ENCODE measurements around the gene CLIC3.
"Not testable (repeated sequence)": the region's sequence is repeated elsewhere in the genome, so short reads cannot be mapped to it uniquely, and the experiment has no call there.

Gene CLIC3

DNA sequence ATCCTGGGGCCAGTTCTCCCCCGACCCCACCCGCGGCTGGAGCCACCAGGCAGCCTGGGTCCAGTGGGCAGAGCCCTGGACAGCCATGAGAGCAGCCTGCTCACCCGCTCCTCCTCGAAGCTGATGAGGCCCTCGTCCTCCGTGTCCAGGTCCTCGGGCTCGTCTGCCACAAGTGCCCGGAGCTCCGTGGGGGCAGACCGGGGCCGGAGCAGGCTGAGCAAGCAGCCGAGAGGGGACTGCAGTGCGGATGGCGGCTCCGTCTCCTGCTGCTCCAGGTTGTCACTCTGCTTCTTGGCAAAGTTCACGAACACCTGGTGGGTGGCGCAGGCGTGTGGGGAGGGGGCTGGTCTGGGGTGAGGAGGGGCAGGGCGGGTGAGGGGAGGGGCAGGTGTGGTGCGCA is 11.9 kb upstream of the CLIC3 start:
- H3K36me3 Mint-ChIP-seq: peaks cover 4% of the 10 kb centered on the region
- no peak for DNase-seq

DNA sequence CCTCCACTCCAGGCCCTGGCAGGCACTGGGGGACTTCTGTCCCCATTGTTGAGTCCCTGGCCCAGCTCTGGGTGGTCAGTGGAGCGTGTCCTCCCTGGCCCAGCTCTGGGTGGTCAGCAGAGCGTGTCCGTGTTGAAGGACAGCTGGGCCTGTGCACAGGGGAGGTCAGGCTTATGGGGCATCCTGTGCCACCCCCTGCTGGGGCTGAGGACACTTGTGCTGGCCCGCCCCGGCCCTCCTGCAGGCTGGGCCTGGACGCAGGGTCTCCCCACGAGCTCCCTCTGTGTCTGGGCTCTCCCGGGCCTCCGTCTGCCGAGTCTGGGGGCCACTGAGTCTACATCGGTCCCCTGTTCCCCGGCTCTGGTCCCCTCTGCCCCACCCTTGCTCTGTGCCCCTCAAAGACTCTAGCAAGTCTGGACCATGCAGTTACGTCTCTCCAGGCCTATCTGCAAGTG is 11.5 kb upstream of the CLIC3 start:
- H3K27me3 Mint-ChIP-seq: peaks cover 2% of the 10 kb centered on the region
- H3K4me3 Mint-ChIP-seq: no peak overlapping the region
- CTCF ChIA-PET: no interaction called here
- H3K27ac Mint-ChIP-seq: no peak overlapping the region
- DNase-seq: no peak
- H3K9me3 Mint-ChIP-seq: no peaks in the 10 kb centered on the region
- H3K36me3 Mint-ChIP-seq: peaks cover 4% of the 10 kb centered on the region
- no peaks in the 10 kb centered on the region for H3K4me1 Mint-ChIP-seq

More for the DNA sequence above, 11.9 kb upstream of the CLIC3 start:
- Mint-ChIP-seq H3K27me3 (no peaks in the 10 kb centered on the region), H3K4me1 (no peaks in the 10 kb centered on the region), H3K9me3 (no peaks in the 10 kb centered on the region), H3K4me3 (no peak overlapping the region), H3K27ac (no peak overlapping the region)
- CTCF ChIA-PET: no interaction called here

DNA sequence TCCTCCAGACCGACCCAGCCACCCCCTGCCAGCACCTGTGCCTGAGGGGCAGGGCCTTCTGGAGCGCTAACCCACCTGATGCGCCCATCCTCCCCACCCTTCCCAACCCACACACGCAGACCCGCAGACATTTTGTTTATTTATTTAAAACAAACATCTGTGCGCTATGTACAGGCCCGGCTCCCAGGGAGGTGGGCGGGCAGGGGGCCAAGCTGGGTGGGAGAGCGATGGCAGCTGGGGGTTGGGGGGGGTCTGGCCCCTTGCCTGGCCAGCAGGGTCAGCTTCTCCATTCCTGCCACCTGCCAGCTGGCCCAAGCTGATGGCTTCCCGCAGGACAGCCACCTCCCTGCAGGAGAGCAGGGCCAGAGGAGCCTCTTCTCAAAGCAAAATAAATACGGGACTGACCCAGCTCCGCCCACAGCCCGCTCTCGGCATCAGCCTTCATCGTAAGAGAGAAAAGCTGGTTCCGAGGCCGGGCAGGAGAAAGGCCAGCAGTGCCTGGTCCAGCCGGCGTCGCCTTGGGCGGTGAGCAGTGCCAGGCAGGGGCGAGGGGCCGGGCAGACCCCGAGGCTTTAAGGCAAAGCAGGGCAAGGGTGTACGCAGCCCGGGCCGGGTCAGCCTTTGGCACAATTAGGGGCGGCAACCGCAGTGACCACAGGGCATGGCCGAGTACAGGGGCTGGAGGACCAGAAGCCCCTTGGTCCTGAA is 10.9 kb upstream of the CLIC3 start:
- H3K27me3 Mint-ChIP-seq: peaks cover 7% of the 10 kb centered on the region
- DNase-seq: no peak
- CTCF ChIA-PET: no interaction called here
- H3K9me3 Mint-ChIP-seq: no peaks in the 10 kb centered on the region
- no peak overlapping the region for H3K27ac Mint-ChIP-seq
- H3K4me1 Mint-ChIP-seq: no peaks in the 10 kb centered on the region
- no peak overlapping the region for H3K4me3 Mint-ChIP-seq
- H3K36me3 Mint-ChIP-seq: peaks cover 4% of the 10 kb centered on the region

DNA sequence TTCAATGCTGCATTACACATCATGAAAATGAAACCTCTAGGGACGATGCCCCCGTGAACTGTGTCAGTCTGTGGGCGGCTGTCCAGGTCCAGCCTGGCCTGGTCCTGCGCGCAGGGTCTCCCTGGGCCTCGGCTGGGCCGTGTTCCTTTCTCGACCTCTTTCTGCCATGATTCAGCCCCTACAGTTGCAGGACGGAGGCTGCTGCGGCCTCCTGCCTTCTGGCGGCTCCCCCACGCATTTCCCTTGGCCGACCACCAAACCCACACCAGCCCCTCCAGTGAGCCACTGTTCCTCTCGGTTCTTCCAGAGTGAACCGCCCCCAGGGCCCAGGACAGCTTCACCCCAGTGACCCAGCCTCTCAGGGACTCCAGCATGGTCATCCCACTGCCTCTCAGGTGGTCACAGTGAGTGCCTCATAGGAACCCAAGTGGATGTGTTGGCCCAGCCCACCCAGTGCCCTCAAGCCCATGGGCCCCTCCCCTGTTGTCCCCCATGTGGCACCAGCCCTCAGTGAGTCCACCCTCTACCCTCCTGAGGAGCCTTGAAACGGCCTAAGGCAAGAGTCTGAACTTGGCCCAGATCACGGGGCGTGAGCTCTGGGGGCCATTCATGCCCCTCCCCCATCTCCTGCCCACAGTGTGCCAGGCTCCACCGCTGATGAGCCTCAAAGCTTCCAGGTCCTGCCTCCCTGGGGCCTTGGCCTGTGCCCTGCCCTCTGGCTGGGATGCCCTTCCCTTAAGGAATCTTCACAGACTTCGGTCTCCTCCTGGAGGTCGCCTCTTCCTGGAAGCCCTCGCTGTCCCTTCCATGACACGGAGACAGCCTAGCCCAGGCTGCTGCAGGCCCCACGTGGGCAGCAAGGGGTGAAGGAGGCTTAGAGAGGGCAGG is 10.0 kb upstream of the CLIC3 start:
- H3K4me3 Mint-ChIP-seq: no peak overlapping the region
- CTCF ChIA-PET: interaction anchor here (2.6 kb wide), 1 partner anchor 29 kb away, joined by 6 read pairs; no protein-coding TSS in a partner anchor
- peaks cover 14% of the 10 kb centered on the region for H3K27me3 Mint-ChIP-seq
- H3K27ac Mint-ChIP-seq: no peak overlapping the region
- H3K9me3 Mint-ChIP-seq: no peaks in the 10 kb centered on the region
- peaks cover 2% of the 10 kb centered on the region for H3K36me3 Mint-ChIP-seq
- no peaks in the 10 kb centered on the region for H3K4me1 Mint-ChIP-seq
- DNase-seq: no peak

DNA sequence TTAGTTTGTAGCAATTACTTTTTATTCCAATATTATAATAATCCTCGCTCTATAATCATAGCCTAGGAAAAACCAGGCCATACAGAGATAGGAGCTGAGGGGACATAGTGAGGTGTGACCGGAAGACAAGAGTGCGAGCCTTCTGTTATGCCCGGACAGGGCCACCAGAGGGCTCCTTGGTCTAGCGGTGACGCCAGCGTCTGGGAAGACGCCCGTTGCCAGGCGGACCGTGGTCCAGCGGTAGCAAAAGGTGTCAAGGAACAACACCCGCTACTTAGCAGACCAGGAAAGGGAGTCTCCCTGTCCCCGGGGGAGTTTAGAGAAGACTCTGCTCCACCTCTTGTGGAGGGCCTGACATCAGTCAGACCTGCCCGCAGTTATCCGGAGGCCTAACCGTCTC is 7.9 kb upstream of the CLIC3 start:
- H3K4me3 Mint-ChIP-seq, H3K36me3 Mint-ChIP-seq, DNase-seq, H3K9me3 Mint-ChIP-seq, H3K27ac Mint-ChIP-seq: not testable (repeated sequence)
- Mint-ChIP-seq H3K4me1 (peaks cover 12% of the 10 kb centered on the region), H3K27me3 (peaks cover 28% of the 10 kb centered on the region)
- CTCF ChIA-PET: interaction anchor here (2.6 kb wide), 1 partner anchor 31 kb away, joined by 6 read pairs; no protein-coding TSS in a partner anchor

DNA sequence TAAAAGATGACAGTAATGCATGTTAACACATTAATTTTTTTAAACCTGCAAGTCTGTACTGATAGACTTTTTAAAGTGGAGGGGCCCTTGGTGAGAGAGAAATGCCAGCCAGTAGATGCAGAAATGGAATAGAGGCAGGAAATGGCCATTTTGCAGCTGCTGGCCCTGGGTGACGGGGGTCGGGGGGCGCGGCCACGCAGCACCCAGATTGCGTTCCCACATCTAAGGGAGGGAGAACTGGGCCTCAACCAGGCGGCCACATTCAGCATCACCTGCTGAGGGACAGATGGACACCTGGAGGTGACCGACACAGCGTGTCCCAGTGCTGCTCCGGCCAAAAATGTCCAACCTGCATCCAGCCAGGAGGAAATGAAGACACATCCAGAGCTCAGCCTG is 6.3 kb upstream of the CLIC3 start:
- CTCF ChIA-PET: interaction anchor here (0.6 to 1.6 kb wide), 3 partner anchors 18 to 584 kb away, joined by 3 to 4 read pairs (median 3); no protein-coding TSS in a partner anchor
- Mint-ChIP-seq H3K36me3 (no peaks in the 10 kb centered on the region), H3K4me1 (peaks cover 26% of the 10 kb centered on the region), H3K4me3 (no peak overlapping the region), H3K27ac (no peak overlapping the region), H3K9me3 (no peaks in the 10 kb centered on the region), H3K27me3 (peaks cover 36% of the 10 kb centered on the region)
- DNase-seq: no peak

DNA sequence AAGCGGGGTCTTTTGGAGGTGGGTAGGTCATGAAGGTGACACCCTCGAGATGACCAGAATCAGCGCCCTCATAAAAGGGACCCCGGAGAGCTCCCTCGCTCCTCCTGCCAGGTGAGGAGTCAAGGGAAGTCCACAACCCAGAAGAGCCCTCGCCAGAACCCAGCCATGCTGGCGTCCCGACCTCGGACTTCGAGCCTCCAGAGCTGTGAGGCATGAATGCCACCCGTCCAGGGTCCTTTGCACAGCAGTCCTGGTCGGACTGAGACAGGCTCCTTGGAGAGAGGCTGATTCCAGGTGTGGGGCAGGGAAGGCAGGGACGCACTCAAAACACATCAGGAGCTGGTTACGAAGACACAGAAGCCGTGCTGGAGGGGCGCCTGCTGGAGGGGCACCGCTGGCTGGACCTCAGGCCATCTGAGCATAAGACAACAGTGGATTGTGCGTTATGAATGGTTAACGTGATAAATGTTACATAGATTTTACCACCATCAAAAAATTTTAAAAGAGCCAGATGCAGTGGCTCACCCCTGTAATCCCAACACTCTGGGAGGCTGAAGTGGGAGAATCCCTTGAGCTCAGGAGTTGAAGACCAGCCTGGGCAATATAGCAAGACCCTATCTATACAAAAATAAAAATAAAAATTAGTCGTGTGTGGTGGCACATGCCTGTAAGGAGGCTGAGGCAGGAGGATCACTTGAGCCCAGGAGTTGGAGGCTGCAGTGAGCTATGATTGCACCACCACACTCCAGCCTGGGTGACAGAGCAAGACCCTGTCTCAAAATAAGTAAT is 5.7 kb upstream of the CLIC3 start:
- no peaks in the 10 kb centered on the region for H3K9me3 Mint-ChIP-seq
- CTCF ChIA-PET: interaction anchor here (0.6 to 1.6 kb wide), 3 partner anchors 17 to 584 kb away, joined by 3 to 4 read pairs (median 3); no protein-coding TSS in a partner anchor

DNA sequence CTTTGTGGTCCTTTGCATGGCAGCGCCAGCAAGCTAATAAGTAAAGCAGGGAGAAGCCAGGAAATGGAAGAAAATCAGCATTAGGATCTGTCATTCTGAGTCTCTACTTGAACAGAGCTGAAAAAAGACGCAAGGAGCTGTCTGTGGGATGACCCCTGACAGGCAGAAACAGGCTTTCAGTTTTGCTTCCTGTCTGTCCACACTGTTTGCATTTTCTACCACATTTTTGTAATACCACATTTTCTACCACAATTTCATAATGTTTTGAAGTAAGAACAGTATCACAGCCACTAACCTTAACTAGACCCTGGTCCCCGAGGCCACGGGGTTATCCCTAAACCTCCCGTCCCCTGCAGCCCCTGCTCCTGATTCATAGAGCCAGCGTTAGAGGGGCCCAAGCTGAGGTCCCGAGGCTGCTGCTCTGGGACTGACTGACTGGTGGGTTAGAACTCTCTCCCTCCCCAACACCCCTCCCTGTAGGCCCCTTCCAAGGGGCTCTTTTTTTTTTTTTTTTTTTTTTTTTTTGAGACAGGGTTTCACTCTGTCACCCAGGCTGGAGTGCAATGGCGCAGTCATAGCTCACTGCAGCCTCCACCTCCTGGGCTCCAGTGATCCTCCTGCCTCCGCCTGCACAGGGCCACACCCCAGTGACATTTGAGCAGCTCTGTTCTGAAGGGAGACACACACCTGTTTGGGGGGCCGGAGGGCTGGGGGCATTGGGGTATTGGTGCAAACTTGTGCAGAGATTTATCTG is 4.0 kb upstream of the CLIC3 start:
- Mint-ChIP-seq H3K27ac (peak overlapping the region; percentile 50), H3K4me1 (peaks cover 45% of the 10 kb centered on the region), H3K27me3 (peaks cover 49% of the 10 kb centered on the region), H3K9me3 (no peaks in the 10 kb centered on the region), H3K36me3 (no peaks in the 10 kb centered on the region), H3K4me3 (peak overlapping the region; percentile 23)
- CTCF ChIA-PET: interaction anchor here (0.7 to 1.6 kb wide), 5 partner anchors 21 to 35 kb away, joined by 3 to 6 read pairs (median 3); no protein-coding TSS in a partner anchor
- DNase-seq: peak; percentile 49

More for the DNA sequence above, 5.7 kb upstream of the CLIC3 start:
- no peak overlapping the region for H3K27ac Mint-ChIP-seq
- no peak for DNase-seq
- H3K36me3 Mint-ChIP-seq: no peaks in the 10 kb centered on the region
- no peak overlapping the region for H3K4me3 Mint-ChIP-seq
- peaks cover 42% of the 10 kb centered on the region for H3K27me3 Mint-ChIP-seq
- peaks cover 32% of the 10 kb centered on the region for H3K4me1 Mint-ChIP-seq

DNA sequence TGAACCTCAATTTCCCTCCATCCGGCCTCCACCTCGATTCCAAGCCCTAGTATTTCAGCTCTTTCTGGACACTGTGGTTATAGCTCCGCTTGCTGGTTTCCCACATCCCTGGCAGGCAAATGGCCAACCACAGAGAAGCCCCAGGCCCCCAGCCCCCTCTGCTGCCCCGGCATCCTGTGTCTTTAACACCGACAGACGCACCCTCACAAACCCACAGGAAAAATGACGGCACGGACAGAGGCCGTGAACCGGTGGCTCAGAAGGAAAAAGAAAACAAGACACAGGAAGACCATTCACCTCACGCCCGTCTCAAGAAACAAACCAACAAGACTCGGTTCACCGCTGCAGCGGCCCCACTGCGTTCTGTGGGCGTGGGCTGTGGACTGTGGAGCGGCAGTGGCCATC is 1.5 kb upstream of the CLIC3 start:
- DNase-seq: peak; percentile 60
- peaks cover 46% of the 10 kb centered on the region for H3K27me3 Mint-ChIP-seq
- peak overlapping the region; percentile 35 for H3K4me3 Mint-ChIP-seq
- H3K4me1 Mint-ChIP-seq: peaks cover 58% of the 10 kb centered on the region
- H3K36me3 Mint-ChIP-seq: peaks cover 7% of the 10 kb centered on the region
- H3K9me3 Mint-ChIP-seq: no peaks in the 10 kb centered on the region
- CTCF ChIA-PET: interaction anchor here (0.6 kb wide), 1 partner anchor 182 kb away, joined by 3 read pairs; no protein-coding TSS in a partner anchor
- H3K27ac Mint-ChIP-seq: peak overlapping the region; percentile 86

DNA sequence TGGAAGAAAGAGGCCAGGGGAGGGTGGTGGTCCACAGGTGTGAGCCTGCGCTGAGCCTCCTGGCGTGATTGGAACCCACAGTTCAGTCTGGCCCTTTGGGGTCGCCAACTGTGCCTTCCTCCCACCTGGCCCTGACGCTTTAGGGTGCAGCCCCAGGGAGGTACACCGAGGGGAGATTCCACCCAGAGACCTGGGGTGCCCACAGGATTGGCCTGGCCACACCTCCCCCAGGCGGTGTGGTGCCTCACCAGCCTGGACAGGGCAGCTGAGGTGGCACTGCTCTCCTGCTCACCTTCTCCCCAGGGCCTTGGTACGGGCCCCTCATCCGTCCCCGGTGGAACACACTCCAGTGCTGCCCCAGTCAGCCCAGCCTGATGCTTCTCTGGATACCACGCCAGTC is 1.0 kb upstream of the CLIC3 start:
- peak overlapping the region; percentile 86 for H3K27ac Mint-ChIP-seq
- H3K4me1 Mint-ChIP-seq: peaks cover 58% of the 10 kb centered on the region
- peak overlapping the region; percentile 35 for H3K4me3 Mint-ChIP-seq
- peaks cover 7% of the 10 kb centered on the region for H3K36me3 Mint-ChIP-seq
- peaks cover 42% of the 10 kb centered on the region for H3K27me3 Mint-ChIP-seq
- CTCF ChIA-PET: no interaction called here
- H3K9me3 Mint-ChIP-seq: no peaks in the 10 kb centered on the region
- no peak for DNase-seq

DNA sequence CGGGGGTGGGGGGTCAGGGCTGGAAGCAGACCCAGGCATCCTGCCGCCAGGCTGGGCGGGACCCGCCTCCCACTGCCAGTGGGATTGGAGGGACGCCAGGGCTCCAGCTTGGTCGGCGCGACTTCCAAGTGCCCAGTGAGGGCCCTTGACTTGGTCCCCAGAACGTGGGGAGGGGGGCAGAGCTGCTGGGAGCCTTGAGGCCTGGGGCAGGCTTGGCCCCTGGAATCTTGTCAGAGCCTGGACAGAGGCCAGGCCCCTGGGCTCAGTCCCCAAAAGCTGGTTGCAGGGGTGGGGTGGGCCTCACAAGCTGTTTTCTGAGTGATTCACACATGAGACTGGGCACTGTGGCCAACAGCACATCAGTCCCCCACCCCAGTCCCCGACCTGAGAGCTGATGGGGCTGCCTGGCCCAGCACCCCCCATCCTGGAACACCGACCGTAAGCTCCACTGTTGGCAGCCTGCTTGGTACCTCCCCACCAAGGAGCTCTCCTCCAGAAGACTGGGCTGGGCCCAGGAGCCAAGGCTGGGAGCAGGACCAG is 526 bp downstream of the CLIC3 start:
- CTCF ChIA-PET: interaction anchor here (1.0 to 1.6 kb wide), 2 partner anchors 33 to 39 kb away, joined by 5 to 7 read pairs; no protein-coding TSS in a partner anchor
- Mint-ChIP-seq H3K27me3 (peaks cover 35% of the 10 kb centered on the region), H3K36me3 (peaks cover 7% of the 10 kb centered on the region), H3K4me3 (peak overlapping the region; percentile 38), H3K4me1 (peaks cover 66% of the 10 kb centered on the region), H3K27ac (peak overlapping the region; percentile 85), H3K9me3 (no peaks in the 10 kb centered on the region)
- no peak for DNase-seq

DNA sequence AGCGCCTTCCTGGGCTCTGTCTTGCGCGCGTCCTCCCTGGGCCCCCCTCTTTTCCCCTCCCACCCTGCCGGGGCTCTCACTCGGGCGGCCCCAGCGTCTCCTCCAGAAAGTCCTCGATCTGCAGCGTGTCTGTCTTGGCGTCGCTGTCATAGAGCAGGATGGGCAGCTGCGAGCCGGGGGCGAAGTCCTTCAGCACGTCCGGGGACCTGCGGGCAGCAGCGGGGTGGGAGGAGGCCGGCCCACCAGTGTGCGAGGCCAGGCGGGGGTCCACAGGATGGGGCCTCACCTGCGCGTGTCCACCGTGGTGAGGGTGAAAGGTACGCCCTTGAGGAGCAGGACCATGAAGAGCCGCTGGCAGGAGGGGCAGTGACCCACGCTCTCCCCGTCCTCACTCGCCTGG is 1.0 kb downstream of the CLIC3 start:
- Mint-ChIP-seq H3K4me1 (peaks cover 64% of the 10 kb centered on the region), H3K9me3 (no peaks in the 10 kb centered on the region), H3K27me3 (peaks cover 35% of the 10 kb centered on the region), H3K27ac (no peak overlapping the region), H3K4me3 (no peak overlapping the region), H3K36me3 (peaks cover 7% of the 10 kb centered on the region)
- CTCF ChIA-PET: interaction anchor here (1.6 kb wide), 1 partner anchor 34 kb away, joined by 7 read pairs; no protein-coding TSS in a partner anchor
- no peak for DNase-seq

DNA sequence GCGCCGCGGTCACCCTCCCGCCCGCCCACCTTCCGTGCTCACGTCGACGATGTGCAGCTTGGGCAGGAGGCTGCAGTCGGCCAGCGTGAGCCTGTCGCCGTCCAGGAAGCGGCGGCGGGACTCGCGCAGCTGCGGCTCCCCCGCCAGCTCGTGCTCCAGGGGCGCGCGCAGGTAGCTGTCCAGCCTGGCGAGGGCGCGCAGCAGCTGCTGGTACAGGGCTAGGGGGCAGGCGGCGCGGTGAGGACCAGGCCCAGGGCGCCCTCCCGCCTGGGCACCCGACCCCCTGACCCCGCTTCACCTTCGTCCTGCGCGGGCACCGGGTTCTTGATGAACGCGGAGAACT is 1.5 kb downstream of the CLIC3 start:
- H3K36me3 Mint-ChIP-seq: peaks cover 7% of the 10 kb centered on the region
- H3K27ac Mint-ChIP-seq: no peak overlapping the region
- H3K4me3 Mint-ChIP-seq: no peak overlapping the region
- peaks cover 59% of the 10 kb centered on the region for H3K4me1 Mint-ChIP-seq
- peaks cover 36% of the 10 kb centered on the region for H3K27me3 Mint-ChIP-seq
- DNase-seq: no peak
- CTCF ChIA-PET: no interaction called here
- no peaks in the 10 kb centered on the region for H3K9me3 Mint-ChIP-seq

All from activated naive CD4-positive, alpha-beta T cell treated with anti-CD3 and anti-CD28 coated beads, Interleukin-2, amount 10 ng/mL, durations not matched to agents 7 days and 5 days (primary cell).